Spinal cord (tissue), 10 donors: ENCODE measurements around the gene DLL3. TPM values are rescaled to one million over a fixed set of nuclear protein-coding genes. Genes with fewer than 3 reads are reported as not detected.

ENCODE experiments used
- DNase-seq, 6 donors: peaks; one replicate each; pipeline versions ENCODE4 v3.0.0 to v3.0.0-alpha.2; 2013 to 2015; ENCODE audit warnings: low spot score in 6 of 6, low read depth in 4 of 6
- H3K27ac ChIP-seq: one replicate; pipeline ENCODE4 v1.5.1; 2013; ENCODE audit warnings: low read depth, low read length, control low read depth
- H3K27me3 ChIP-seq: one replicate; pipeline ENCODE4 v1.6.1; 2013; ENCODE audit warnings: low read length; ENCODE audit not compliant: control insufficient read depth, insufficient read depth
- H3K36me3 ChIP-seq: one replicate; pipeline ENCODE4 v1.6.1; 2013; ENCODE audit warnings: low read length; ENCODE audit not compliant: control insufficient read depth, insufficient read depth
- H3K4me1 ChIP-seq: one replicate; pipeline ENCODE4 v1.6.1; 2013; ENCODE audit warnings: low read length; ENCODE audit not compliant: control insufficient read depth, insufficient read depth
- H3K4me3 ChIP-seq: one replicate; pipeline ENCODE4 v1.5.1; 2013; ENCODE audit warnings: low read depth, low read length, control low read depth
- H3K9me3 ChIP-seq: one replicate; pipeline ENCODE4 v1.6.1; 2013; ENCODE audit warnings: low read length; ENCODE audit not compliant: control insufficient read depth, insufficient read depth
- WGBS: methylation state at CpG from one replicate; pipeline ENCODE4 v1.1.5; 2013; ENCODE audit warnings: missing lambda C conversion rate; ENCODE audit not compliant: insufficient coverage; 5-methylcytosine and 5-hydroxymethylcytosine counted together
- polyA plus RNA-seq, 2 donors: library from polyadenylated mRNA; unstranded; fragments of 120-200 nt; gene quantifications; one replicate each; pipeline ENCODE4 v1.2.1, GENCODE V29; 2013; ENCODE audit not compliant: insufficient read length in 2 of 2
- total RNA-seq, 2 donors: library from RNA; depleted of rRNA in 1 of 2; stranded (reverse); fragments of 120-200 nt in 1 of 2; fragments of >200 nt in 1 of 2; gene quantifications; one replicate each; pipeline versions ENCODE4 v1.2.3 to v1.2.4, GENCODE V29; 2013 to 2014
- donor health status: healthy.

Gene DLL3
- total and polyA plus RNA-seq, 4 donors, result 8.3 to 56.0 (median 31.5) TPM

GRCh38 chr19:39509233-39509632 lies 10.5 kb downstream of the DLL3 start:
- no peak overlapping the region for H3K4me3 ChIP-seq

GRCh38 chr19:39512988-39513387 lies 14.2 kb downstream of the DLL3 start:
- Histone ChIP-seq H3K9me3 (no peaks in the 10 kb centered on the region), H3K36me3 (peaks cover 2% of the 10 kb centered on the region), H3K4me3 (no peak overlapping the region), H3K4me1 (peaks cover 22% of the 10 kb centered on the region), H3K27me3 (peaks cover 36% of the 10 kb centered on the region), H3K27ac (no peak overlapping the region)
- no peak for DNase-seq
- no CpG with 5 or more reads among the region's 2 CpGs for WGBS

More at GRCh38 chr19:39509233-39509632, 10.5 kb downstream of the DLL3 start:
- Histone ChIP-seq H3K36me3 (peaks cover 14% of the 10 kb centered on the region), H3K27me3 (peaks cover 23% of the 10 kb centered on the region), H3K9me3 (no peaks in the 10 kb centered on the region), H3K4me1 (peaks cover 18% of the 10 kb centered on the region), H3K27ac (no peak overlapping the region)
- no peak for DNase-seq
- no CpG with 5 or more reads among the region's 2 CpGs for WGBS

- peaks cover 34% of the 10 kb centered on the region for H3K27me3 ChIP-seq
- DNase-seq, result peak in 2 of 6 donors; percentile 35 to 55
- WGBS, result under 1% methylated on average over 56 of the region's 56 CpGs
- H3K36me3 ChIP-seq, result peaks cover 2% of the 10 kb centered on the region
- H3K27ac ChIP-seq, result no peak within 1 kb of the TSS
- peak within 1 kb of the TSS; percentile 53 for H3K4me3 ChIP-seq
- peaks cover 17% of the 10 kb centered on the region for H3K4me1 ChIP-seq
- H3K9me3 ChIP-seq, result no peaks in the 10 kb centered on the region
Measured at GRCh38 chr19:39514840-39515550, 16.2 kb downstream of the DLL3 start, which contains the start of gene SELENOV. TSS of gene SELENOV (plus strand) at chr19:39515139. CDS start at chr19:39515213, 74 bp downstream.

GRCh38 chr19:39515551-39516191 lies 16.9 kb downstream of the DLL3 start:
- DNase-seq, result no peak
- Histone ChIP-seq H3K27ac (no peak overlapping the region), H3K27me3 (peaks cover 34% of the 10 kb centered on the region)

GRCh38 chr19:39516270-39516669 lies 17.5 kb downstream of the DLL3 start:
- no peaks in the 10 kb centered on the region for H3K9me3 ChIP-seq
- H3K27ac ChIP-seq, result no peak overlapping the region
- peaks cover under 1% of the 10 kb centered on the region for H3K36me3 ChIP-seq
- H3K27me3 ChIP-seq, result peaks cover 34% of the 10 kb centered on the region
- peaks cover 17% of the 10 kb centered on the region for H3K4me1 ChIP-seq
- no peak for DNase-seq
- H3K4me3 ChIP-seq, result peak overlapping the region; percentile 53
- 37% methylated on average over 3 of the region's 6 CpGs for WGBS

More at GRCh38 chr19:39515551-39516191, 16.9 kb downstream of the DLL3 start:
- Histone ChIP-seq H3K4me3 (peak overlapping the region; percentile 53), H3K36me3 (peaks cover 2% of the 10 kb centered on the region), H3K9me3 (no peaks in the 10 kb centered on the region), H3K4me1 (peaks cover 17% of the 10 kb centered on the region)
- 2% methylated on average over 38 of the region's 44 CpGs for WGBS

GRCh38 chr19:39517432-39517831 lies 18.7 kb downstream of the DLL3 start:
- Histone ChIP-seq H3K27ac (no peak overlapping the region), H3K36me3 (peaks cover 2% of the 10 kb centered on the region), H3K4me3 (no peak overlapping the region), H3K9me3 (no peaks in the 10 kb centered on the region), H3K27me3 (peaks cover 33% of the 10 kb centered on the region), H3K4me1 (peaks cover 17% of the 10 kb centered on the region)
- DNase-seq, result no peak
- WGBS, result 86% methylated on average over 3 of the region's 3 CpGs

GRCh38 chr19:39518458-39518857 lies 19.7 kb downstream of the DLL3 start:
- WGBS, result 100% methylated on average over 1 of the region's 5 CpGs
- Histone ChIP-seq H3K36me3 (peaks cover 2% of the 10 kb centered on the region), H3K27me3 (peaks cover 29% of the 10 kb centered on the region), H3K9me3 (no peaks in the 10 kb centered on the region), H3K27ac (no peak overlapping the region), H3K4me3 (no peak overlapping the region), H3K4me1 (peaks cover 17% of the 10 kb centered on the region)
- DNase-seq, result no peak

- no peak for DNase-seq
- Histone ChIP-seq H3K9me3 (no peaks in the 10 kb centered on the region), H3K4me3 (no peak overlapping the region), H3K36me3 (peaks cover 6% of the 10 kb centered on the region), H3K27ac (no peak overlapping the region), H3K27me3 (peaks cover 24% of the 10 kb centered on the region), H3K4me1 (peaks cover 17% of the 10 kb centered on the region)
- WGBS, result 94% methylated on average over 4 of the region's 9 CpGs
Measured at GRCh38 chr19:39518975-39519374, 20.2 kb downstream of the DLL3 start.

GRCh38 chr19:39520541-39521484 lies 22.1 kb downstream of the DLL3 start:
- H3K27ac ChIP-seq, result no peak overlapping the region
- H3K9me3 ChIP-seq, result no peaks in the 10 kb centered on the region
- H3K4me3 ChIP-seq, result no peak overlapping the region
- peaks cover 6% of the 10 kb centered on the region for H3K27me3 ChIP-seq
- H3K36me3 ChIP-seq, result peaks cover 17% of the 10 kb centered on the region
- peaks cover 5% of the 10 kb centered on the region for H3K4me1 ChIP-seq
- whole genome bisulfite sequencing, result 94% methylated on average over 2 of the region's 8 CpGs
- DNase-seq, result no peak
